ENCODE results near the gene MED27.
"Not testable (repeated sequence)": the region's sequence is repeated elsewhere in the genome, so short reads cannot be mapped to it uniquely, and the experiment has no call there.

The MED27 gene

GRCh38 chr9:131942146-131942720 is 137.4 kb downstream of the MED27 start:
- DNase-seq (ENCODE audit: extremely low spot score, insufficient read length, low read depth) = no peak
- FAIRE-seq = no peak

DNA sequence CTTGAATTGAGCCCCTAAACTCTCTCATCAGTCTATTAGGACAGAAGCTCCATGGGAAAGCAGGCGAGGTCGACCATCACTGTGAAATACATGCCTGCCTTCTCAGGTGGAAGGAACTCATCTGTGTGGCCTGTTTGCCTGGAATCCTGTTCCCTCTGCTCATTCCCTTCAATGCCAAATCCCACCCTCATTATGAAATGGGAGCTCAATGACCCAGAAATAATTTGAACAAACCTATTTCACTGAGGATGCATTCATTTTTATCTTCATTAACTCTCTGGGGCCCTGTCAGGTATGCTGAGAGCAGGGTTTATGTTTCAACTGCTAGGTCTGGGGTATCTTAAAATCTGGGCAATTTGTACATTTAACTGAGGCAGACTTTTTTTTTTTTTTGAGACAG is 142.2 kb downstream of the MED27 start:
- DNase-seq (ENCODE audit: extremely low spot score, insufficient read length, low read depth) (no peak), FAIRE-seq (no peak)

DNA sequence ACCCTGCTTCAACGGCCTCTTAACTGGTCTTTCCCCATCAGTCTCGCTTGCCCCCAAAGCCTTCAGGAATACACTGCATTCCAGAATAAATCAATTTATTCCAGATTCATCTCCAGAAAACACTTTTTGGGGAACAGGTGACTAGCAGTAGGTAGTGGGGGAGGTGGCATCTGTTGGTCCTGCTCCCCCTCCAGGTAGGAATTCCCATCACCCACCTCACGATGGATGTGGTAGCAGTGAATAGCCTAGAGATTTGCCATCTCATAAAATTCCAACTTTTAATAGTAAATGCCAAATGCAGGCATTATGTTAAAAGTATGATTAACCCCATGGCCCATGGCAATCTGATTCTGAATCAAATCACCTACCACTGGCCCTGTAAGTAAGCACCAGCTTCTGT is 142.7 kb downstream of the MED27 start:
- DNase-seq (ENCODE audit: extremely low spot score, insufficient read length, low read depth) (no peak), FAIRE-seq (no peak)

- no peak for FAIRE-seq
- DNase-seq (ENCODE audit: extremely low spot score, insufficient read length, low read depth) = no peak
Measured at GRCh38 chr9:131934673-131935072, 145.0 kb downstream of the MED27 start.

- no peak for DNase-seq (ENCODE audit: extremely low spot score, insufficient read length, low read depth)
- no peak for FAIRE-seq
Measured at GRCh38 chr9:131927091-131927490, 152.6 kb downstream of the MED27 start.

- FAIRE-seq (no peak), DNase-seq (ENCODE audit: extremely low spot score, insufficient read length, low read depth) (no peak)
Measured at GRCh38 chr9:131926360-131926922, 153.2 kb downstream of the MED27 start.

GRCh38 chr9:131925677-131926177 is 153.9 kb downstream of the MED27 start:
- DNase-seq (ENCODE audit: extremely low spot score, insufficient read length, low read depth) (no peak), FAIRE-seq (no peak)

- no peak for FAIRE-seq
- no peak for DNase-seq (ENCODE audit: extremely low spot score, insufficient read length, low read depth)
Measured at GRCh38 chr9:131923766-131924165, 155.9 kb downstream of the MED27 start.

DNA sequence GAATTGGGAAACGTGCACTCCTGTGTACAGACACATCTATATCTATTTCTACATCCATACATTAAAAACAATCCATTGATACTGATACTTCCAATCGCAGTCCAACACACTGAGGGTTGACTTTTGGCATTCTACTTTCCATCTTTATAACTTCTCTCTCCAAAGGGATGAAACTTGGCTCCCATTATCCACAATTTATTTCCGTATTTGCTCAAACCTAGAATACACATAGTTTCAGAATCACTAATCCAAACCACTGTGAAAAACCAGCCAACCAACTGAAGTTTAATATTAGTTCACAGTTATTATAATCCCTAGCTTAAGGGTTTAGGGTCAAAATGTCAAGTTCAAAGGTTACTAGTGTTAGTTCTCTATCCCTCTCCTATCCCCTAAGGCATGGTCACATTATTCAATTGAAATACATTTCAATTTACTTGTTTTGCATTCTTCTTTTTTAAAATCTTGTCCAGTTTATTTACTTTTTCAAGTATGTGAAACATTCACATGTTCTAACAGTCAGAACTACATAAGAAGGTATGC is 156.5 kb downstream of the MED27 start:
- no peak for FAIRE-seq
- DNase-seq (ENCODE audit: extremely low spot score, insufficient read length, low read depth) = no peak

- FAIRE-seq = not testable (repeated sequence)
Measured at GRCh38 chr9:131921635-131922034, 158.0 kb downstream of the MED27 start.

DNA sequence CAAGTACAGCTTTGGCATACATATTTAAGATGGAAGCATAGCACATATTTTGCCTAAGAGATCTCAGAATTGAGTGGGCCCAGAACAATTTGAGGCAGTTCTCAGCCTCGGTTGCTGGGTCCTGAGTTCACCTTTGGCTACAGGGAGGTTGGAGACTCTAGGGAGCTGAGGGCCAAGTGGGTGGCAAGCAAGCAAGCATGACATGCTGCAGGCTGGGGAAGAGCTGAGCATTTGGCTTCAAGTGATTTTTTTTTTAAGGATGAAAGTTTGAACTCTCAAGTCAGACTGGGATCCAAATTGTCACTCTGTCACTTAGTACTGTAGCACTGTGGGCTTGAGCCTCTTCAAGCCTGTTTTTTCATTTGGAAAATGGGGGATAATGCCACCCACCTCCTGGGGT is 160.5 kb downstream of the MED27 start:
- no peak for FAIRE-seq

More at GRCh38 chr9:131921635-131922034, 158.0 kb downstream of the MED27 start:
- DNase-seq (ENCODE audit: extremely low spot score, insufficient read length, low read depth) = not testable (repeated sequence)

GRCh38 chr9:131918481-131918880 is 161.2 kb downstream of the MED27 start:
- FAIRE-seq (no peak), DNase-seq (ENCODE audit: extremely low spot score, insufficient read length, low read depth) (no peak)

More for the DNA sequence above, 160.5 kb downstream of the MED27 start:
- DNase-seq (ENCODE audit: extremely low spot score, insufficient read length, low read depth) = no peak

- no peak for DNase-seq (ENCODE audit: extremely low spot score, insufficient read length, low read depth)
- no peak for FAIRE-seq
Measured at GRCh38 chr9:131917009-131917408, 162.7 kb downstream of the MED27 start.

- no peak for DNase-seq (ENCODE audit: extremely low spot score, insufficient read length, low read depth)
- FAIRE-seq = no peak
Measured at GRCh38 chr9:131915181-131915580, 164.5 kb downstream of the MED27 start.

DNA sequence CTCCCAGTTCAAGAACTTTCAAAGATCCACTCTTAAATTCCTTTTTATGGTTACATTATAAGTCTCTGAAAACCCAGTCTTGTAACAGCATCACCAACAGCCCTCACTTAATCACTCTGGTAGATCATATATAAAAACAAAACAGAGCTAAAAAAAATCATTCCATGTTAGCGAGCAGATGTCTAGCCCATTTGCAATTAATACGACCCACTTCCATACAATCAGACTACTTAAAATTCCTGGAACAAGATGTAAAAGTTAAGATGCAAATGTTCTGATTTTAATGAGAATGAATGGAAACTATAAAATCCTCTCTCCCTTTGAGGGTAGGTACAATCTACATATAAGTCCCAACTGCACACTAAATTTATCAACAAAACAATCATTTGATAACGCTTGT is 167.0 kb downstream of the MED27 start:
- FAIRE-seq (no peak), DNase-seq (ENCODE audit: extremely low spot score, insufficient read length, low read depth) (no peak)

DNA sequence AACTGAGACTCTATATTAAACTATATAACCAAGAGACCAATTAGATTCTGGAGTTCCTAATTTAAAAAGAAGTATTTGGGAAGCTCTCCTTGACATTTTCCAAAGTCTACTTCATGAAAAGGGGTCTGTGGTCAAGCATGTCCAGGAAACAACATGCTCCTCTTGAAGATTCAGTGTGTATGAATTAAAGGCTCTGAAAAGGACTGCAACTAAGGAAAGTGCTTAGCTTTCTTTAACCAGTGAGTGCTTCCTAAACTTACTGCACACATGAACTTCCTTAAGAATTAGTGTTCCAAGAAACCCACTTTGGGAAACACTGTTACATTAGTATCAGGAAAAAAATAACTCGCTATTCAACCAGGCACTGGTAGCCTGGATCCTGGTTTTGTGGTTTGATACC is 167.6 kb downstream of the MED27 start:
- no peak for FAIRE-seq

GRCh38 chr9:131910572-131910971 is 169.1 kb downstream of the MED27 start:
- FAIRE-seq = no peak
- DNase-seq (ENCODE audit: extremely low spot score, insufficient read length, low read depth) = no peak

More for the DNA sequence above, 167.6 kb downstream of the MED27 start:
- DNase-seq (ENCODE audit: extremely low spot score, insufficient read length, low read depth) = no peak

DNA sequence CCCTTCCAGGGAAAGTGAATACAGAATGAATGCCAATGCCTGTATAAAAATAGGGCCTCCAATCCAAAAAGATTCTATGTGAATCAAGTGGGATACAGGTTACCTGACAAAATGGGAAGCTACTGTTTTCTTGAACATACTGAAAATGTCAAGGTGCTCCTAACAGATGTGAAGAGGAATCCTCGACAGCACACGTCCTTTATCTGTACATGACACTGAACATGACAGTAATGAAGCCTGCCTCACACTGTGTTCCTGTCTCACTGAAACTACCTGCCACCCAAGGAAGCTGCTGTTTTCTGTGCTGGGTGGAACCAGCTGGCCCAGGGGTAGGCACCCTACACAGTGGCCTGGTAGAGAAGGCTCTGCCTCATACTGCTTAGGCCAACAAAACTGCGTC is 174.5 kb downstream of the MED27 start:
- FAIRE-seq (no peak), DNase-seq (ENCODE audit: extremely low spot score, insufficient read length, low read depth) (no peak)

DNA sequence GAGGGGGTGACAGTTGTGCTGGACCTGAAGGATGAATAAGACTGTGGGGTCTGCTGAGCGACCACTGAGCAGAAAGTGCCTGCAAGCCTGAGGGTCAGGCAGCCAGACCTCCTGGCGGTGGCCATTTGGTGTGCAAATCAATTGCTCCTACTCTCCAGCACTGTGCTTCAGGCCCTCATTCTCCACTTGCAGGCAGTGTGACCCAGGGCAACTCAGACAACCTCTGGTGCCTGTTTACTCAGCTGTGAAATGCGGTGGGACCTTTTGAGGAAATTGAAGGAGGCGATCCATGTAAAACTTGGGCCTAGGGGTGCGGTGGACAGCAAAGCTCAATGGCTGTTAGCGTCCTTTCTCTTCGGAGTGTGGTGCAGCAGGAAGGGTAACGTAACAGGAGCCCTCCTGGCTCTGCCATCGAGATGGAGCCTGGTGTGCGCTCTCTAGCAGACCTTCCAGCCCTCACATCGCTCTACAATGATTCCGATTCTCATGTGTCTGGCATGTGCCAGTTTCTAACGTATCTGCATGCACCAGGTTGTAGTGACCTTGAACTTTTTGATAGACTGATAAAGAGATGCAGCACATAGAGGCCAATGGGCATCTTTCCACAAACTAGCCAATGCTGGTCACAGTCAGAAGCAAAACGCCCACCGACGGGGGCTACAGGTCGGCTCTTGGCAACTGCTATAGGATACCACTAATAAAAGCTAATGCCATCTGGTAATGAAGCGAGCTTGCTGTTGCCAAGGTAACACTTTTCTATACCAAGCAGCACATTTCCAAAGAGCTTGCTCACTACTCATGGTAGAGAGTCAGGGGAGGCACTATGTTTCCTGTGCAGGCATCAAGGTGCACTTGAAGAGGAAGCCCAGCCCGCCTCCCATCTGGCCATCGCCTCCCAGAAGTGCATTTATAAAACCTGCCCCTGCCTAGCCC is 180.1 kb downstream of the MED27 start:
- no peak for DNase-seq (ENCODE audit: extremely low spot score, insufficient read length, low read depth)
- FAIRE-seq = no peak

GRCh38 chr9:131892902-131893500 is 186.7 kb downstream of the MED27 start:
- no peak for FAIRE-seq
- DNase-seq (ENCODE audit: extremely low spot score, insufficient read length, low read depth) = no peak
